Epithelial cell of esophagus (primary cell): ENCODE measurements around the gene ZC2HC1C.

Source experiments
- DNase-seq: peaks from one replicate; pipeline ENCODE4 v3.0.0; 2010; ENCODE audit warnings: low read depth
- H3K4me3 ChIP-seq: 2 replicates; pipeline ENCODE4 v1.5.1; 2011; ENCODE audit warnings: mild to moderate bottlenecking, low read length, control low read depth
- TF ChIP-seq, protein P1 (sequence below): IDR thresholded peaks from 2 replicates; pipeline ENCODE4 v1.5.1; 2011; ENCODE audit warnings: low read depth, mild to moderate bottlenecking, low read length, control low read depth, inconsistent platforms; ENCODE audit not compliant: insufficient read depth; ENCODE audit errors: missing control alignments

Gene ZC2HC1C

DNA sequence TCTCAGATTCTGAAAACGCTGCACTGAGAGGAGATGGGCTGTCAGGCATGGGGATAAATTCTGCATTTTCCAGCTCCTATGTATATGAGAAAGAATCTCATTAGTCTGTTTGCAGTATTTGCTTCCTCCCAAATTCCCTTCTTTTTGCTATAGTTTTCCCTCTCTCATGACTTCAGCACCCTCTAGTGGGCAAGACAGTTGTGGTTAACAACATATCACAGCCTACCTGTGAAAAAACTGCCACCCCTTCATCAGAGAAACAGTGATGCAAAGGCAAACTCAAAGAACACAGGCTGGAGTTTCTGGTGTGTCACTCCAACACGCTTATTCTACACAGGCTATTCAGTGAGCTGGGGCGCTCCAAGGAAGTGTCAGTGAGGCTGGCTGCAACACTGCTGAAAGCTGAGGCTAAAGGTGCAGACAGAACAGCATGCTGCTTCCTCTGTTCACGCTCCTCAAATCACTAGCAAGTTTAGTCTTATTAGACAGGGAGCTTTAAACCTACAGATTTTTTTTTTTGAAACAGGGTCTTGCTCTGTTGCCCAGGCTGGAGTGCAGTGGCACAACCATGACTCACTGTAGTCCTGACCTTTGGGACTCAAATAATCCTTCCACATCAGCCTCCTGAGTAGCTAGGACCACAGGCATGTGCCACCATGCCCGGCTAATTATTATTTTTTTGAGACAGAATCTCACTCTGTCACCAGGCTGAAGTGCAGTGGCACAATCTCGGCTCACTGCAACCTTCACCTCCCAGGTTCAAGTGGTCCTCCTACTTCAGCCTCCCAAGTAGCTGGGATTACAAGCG is 19.3 kb downstream of the ZC2HC1C start:
- TF ChIP-seq, protein P1, sequence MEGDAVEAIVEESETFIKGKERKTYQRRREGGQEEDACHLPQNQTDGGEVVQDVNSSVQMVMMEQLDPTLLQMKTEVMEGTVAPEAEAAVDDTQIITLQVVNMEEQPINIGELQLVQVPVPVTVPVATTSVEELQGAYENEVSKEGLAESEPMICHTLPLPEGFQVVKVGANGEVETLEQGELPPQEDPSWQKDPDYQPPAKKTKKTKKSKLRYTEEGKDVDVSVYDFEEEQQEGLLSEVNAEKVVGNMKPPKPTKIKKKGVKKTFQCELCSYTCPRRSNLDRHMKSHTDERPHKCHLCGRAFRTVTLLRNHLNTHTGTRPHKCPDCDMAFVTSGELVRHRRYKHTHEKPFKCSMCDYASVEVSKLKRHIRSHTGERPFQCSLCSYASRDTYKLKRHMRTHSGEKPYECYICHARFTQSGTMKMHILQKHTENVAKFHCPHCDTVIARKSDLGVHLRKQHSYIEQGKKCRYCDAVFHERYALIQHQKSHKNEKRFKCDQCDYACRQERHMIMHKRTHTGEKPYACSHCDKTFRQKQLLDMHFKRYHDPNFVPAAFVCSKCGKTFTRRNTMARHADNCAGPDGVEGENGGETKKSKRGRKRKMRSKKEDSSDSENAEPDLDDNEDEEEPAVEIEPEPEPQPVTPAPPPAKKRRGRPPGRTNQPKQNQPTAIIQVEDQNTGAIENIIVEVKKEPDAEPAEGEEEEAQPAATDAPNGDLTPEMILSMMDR = peak; percentile 86
- H3K4me3 ChIP-seq = no peak overlapping the region
- DNase-seq = peak; percentile 71

DNA sequence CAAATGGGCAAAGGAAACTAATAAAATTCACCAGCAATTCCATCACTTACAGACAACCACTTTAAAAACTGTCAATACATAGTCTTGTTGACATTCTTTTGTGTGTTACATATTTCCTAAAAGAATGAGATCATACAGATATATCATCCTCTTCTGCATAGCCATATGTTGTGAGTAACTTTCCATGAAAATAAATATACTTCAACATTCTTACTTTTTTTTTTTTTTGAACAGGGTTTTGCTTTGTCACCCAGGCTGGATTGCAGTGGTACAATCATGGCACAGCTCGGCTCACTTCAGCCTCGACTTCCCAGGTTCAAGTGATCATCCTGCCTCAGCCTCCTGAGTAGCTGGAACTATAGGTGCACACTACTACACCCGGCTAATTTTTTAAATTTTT is 20.9 kb downstream of the ZC2HC1C start:
- H3K4me3 ChIP-seq = no peak overlapping the region
- TF ChIP-seq, protein P1 = no peak
- DNase-seq = no peak

DNA sequence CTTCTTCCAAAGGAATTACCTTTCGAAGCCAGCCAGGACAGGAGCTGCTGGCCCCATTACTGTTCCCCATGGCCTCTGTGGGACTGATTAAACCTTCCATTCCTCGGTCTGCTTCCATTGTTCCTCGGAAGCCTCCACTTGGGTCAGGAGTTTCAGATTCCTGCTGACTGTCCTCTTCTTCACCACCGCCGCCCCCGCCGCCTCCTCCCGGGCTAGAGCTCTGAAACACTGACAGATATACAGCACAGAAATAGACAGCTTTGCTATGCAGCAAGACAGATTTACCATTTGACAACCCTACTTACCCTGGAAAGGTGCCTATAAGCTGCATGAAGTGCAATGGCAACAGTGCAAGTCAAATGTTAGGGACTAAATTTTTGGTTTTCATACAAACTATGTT is 21.8 kb downstream of the ZC2HC1C start:
- DNase-seq = no peak
- TF ChIP-seq, protein P1 = no peak
- no peak overlapping the region for H3K4me3 ChIP-seq

DNA sequence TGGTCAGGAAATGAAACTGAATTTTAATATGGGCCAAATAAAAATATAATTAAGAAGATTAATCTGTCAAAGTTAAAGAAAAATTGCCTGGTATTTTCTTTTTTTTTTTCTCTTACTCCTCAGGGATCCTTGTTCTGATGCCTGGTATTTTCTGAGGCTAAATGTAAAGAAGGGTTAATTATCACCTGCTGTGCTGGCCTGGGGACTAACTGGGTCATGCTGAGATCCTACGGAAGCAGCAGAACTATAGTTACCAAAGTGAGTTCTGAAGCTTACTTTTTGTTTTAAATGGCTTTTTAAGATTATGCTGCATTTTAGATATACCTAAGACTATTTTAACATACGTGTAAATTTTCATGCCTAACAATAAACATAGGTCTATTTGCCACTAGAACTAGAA is 23.3 kb downstream of the ZC2HC1C start:
- DNase-seq = no peak
- TF ChIP-seq, protein P1 = no peak

DNA sequence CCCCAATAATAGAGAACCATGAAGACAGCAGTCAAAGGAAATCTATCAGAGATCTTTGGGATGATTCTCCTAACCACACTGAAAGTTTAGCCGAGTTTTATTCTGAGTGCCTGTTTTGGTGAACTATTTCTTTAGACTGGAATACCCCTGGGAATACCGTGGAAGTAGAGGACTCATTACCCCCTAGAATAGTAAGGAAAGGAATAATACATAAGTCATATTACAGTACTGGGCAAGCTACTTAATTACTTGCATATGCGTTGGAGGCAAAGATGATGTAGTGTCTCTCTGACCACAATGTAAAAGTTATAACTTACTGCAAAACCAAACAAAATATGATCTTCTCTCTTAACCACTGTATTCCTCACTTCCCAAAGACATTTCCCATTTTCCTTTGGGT is 25.5 kb downstream of the ZC2HC1C start:
- H3K4me3 ChIP-seq = no peak overlapping the region
- no peak for DNase-seq
- TF ChIP-seq, protein P1 = no peak

More for the DNA sequence above, 23.3 kb downstream of the ZC2HC1C start:
- H3K4me3 ChIP-seq = no peak overlapping the region

DNA sequence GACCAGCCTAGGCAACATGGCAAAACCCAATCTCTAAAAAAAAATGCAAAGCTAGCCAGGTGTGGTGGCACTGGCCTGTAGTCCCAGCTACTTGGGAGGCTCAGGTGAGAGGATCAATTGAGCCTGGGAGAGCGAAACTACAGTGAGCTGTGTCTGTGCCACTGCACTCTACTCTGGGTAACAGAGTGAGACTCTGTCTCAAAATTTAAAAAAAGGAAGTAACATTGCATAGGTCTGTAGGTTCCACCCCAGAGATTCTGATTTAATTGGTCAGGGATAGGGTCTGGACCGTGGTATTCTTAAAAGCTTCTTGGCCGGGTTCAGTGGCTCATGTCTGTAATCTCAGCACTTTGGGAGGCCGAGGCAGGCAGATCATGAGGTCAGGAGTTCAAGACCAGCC is 26.2 kb downstream of the ZC2HC1C start:
- DNase-seq = no peak
- no peak overlapping the region for H3K4me3 ChIP-seq
- TF ChIP-seq, protein P1 = no peak

DNA sequence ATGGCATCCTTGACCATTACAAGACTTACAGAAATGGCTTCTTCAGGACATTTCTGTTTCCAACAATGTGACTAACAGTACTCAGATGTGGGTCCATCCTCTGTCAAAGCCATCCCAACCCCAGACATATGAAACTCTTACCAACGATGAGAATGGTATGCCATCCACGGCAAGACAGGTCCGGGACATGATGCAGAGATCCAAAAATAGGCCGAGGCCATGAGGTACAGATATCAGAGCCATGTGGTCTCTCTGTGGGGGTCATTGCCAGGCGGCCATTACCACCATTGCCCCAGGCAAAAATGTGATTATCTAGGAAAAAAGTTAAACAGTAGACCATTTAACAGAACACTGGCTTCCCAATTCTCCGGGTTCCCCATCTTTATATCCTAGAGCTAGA is 27.5 kb downstream of the ZC2HC1C start:
- TF ChIP-seq, protein P1 = no peak

More for the DNA sequence above, 27.5 kb downstream of the ZC2HC1C start:
- H3K4me3 ChIP-seq = no peak overlapping the region
- no peak for DNase-seq
